ENCODE results near the gene DCC.

The DCC gene

DNA sequence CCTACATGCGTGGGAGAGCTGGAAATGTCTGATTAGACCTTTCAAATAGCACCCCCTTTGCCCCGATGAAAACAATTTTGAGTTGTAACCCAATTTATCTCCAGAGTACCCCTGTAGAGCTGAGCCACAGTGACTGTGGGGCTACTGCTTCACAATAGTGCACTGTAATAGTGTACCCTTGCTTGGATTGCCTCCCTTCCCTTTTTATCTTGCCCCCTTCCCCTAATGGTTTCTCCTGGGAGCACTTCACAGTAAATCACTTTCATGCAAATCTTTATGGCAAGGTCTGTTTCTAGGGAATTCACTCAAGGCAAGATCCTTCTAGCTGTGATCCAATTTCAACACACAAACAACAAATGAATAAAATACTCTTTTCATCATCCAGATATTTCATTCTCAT, 1196.9 kb downstream of the DCC start:
- DNase-seq = no peak

DNA sequence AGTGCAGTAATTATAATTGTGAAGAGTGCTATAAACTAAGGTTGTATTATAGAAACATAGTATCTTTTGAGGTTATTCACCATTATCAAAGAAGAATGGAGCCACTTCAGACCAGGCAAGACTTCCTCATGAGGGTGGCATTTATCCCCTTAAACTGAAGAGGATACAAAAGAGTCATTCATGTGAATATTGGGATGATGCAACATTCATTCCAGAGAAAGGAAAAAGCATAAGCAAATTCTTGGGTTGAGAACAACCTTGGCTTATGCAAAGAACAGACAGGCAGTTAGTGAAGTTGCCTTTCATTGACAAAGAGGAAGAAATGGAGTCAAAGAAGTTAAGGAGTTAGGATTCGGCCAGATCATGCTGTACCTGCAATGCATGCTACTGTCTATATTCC, 1201.9 kb downstream of the DCC start:
- no peak for DNase-seq

- DNase-seq = no peak
Measured at GRCh38 chr18:53543711-53544110, 1203.7 kb downstream of the DCC start.

DNA sequence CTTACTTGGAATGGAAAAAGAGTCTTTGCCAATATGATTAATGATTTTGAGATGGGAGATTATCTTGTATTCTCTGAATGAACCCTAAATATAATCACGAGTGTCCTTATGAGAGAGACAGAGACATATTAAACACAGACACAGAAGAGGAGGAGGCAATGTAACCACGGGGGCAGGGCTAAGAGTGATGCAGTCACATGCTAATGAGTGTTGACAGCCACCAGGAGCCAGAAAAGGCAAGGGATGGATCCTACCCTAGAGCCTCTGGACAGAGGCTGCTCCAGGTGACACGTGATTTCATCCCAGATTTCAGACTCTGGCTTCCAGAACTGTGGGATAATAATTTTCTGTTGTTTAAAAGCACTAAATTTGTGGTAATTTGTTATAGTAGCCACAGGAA, 1204.9 kb downstream of the DCC start:
- no peak for DNase-seq

DNA sequence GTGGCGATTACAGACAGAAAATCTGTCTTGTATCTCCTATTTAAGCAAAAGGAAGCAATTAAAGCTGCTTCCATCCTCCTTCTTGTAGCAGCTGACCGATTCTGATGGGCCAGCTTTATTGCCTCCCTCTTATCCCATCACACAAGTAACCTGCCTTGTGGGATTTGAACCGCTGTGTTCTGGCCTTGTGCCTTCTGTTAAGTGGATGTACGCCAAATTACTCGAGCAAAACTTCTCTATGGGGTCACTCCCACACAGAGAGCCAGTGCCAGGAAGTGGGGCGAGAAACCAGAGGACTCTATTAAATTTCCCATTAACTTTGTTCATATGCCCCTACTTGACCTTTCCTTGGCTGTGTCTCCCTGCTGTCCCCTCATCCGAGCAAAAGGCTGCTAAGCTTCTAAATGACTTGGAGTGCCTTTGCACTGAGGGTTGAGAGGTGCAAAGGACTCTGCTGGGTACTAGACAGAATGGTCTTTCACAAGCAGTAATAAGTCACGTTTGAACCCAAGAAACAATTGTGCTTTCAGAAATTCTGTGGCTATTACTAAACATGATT, 1212.0 kb downstream of the DCC start:
- DNase-seq = no peak

GRCh38 chr18:53553030-53553429, 1213.0 kb downstream of the DCC start:
- DNase-seq = no peak

GRCh38 chr18:53556450-53556849, 1216.5 kb downstream of the DCC start:
- DNase-seq = no peak

- DNase-seq = no peak
Measured at GRCh38 chr18:53560546-53560945, 1220.5 kb downstream of the DCC start.

DNA sequence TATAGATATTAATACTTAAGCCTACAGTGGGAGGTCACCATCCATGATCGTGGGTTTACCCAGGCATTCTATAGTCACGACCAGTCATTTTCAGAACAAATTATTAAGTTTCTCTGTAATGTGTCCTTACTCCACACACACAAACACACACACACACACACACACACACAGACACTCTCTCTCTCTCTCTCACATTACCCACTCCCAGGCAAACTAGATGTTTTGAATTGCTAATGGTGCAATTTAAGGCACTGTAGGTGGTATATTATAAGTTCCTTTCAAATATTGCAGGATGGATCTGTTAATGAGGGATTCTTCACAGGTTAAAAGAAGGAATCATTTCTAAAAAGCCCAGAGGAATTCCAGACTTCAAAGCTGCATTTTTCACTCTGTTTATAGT, 1226.6 kb downstream of the DCC start:
- DNase-seq = no peak

GRCh38 chr18:53567929-53568574, 1228.1 kb downstream of the DCC start:
- DNase-seq = no peak

All from stimulated activated CD4-positive, alpha-beta T cell treated with anti-CD3 and anti-CD28 coated beads, Interleukin-1b, Interleukin-23, amount 100 ng/mL, for 48 hours (primary cell).